ENCODE measurements around the gene RERG. TPM values are rescaled to one million over a fixed set of nuclear protein-coding genes. Genes with fewer than 3 reads are reported as not detected.

Gene RERG
- total RNA-seq, 1 donor = under 0.01 TPM

DNA sequence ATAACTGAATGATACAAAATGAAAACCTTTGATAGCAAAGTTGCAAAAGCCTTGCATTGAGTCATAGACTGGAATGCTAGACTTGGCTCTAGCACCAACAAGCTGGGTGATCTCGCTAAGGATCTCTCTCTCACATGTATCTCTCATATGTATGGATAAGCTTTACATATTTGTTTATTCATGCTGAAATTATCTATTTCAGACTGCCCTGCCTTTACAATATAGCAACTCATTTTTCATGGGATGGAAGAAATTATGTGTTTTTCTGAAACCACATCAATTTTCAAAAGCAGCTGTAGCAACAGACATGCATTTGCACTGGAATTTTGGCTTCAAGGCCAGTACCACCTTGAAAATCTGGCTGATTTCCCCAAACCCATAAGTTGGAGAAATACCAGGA, 11.4 kb downstream of the RERG start:
- H3K4me3 ChIP-seq (ENCODE audit: low read depth, low read length) = no peak overlapping the region
- peak; percentile 43 for DNase-seq (ENCODE audit: low read depth)
- TF ChIP-seq CTCF (IDR thresholded peaks at IDR 0.05; ENCODE audit: insufficient read depth, low read depth, low read length) = no peak

DNA sequence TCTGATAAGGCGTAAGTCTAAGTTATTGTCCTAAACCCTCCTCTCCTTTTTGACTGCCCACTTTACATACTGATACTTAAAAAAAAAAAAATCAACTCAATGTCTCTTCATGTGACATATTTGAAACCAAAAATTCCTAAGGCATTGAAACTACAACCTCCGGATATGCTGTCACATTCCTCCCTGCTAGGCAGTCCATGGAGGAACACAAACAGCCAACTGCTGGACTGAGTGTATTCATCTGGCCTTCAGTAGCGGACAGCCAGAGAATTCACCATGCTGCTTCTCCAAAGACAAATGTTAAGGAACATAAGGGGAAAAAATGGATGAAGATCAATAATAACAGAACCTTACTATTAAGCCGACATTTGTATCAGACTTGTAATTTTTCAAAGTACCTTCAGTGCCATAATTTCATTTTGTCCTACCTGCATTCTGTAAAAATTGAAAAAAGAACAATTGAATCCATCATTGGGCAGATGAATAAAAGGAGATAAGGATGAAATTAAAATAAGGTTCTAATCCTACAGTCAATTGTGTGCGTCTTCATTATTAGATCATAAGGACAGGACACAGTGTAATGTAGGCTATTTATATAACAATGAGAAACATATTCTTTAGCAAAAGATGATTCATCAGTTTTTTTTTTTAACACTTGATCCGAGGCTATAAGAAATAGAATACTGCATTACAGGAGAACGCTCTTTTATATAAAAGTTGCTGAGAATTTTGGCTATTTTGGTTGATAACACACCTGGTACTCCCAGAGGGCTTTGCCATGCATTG, 12.2 kb downstream of the RERG start:
- no peak for DNase-seq (ENCODE audit: low read depth)
- H3K4me3 ChIP-seq (ENCODE audit: low read depth, low read length) = no peak overlapping the region
- no peak for TF ChIP-seq CTCF (IDR thresholded peaks at IDR 0.05; ENCODE audit: insufficient read depth, low read depth, low read length)

DNA sequence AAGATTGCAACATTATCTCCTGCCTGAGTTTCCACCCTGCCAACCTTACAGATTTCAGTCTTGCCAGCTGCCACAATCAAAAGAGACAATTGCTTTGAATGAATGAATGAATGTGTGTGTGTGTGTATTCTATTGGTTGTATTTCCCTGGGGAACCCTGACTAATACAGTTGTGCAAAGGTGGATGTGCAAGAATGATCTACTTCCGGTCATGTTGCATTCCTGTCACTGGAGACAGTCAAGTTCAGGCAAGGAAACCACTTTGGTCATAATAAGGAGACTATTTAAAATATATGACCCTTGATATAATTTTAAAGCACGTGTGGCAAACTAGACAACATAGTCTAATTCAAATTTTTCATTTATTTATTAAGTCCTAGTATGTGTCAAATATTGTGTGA, 13.1 kb downstream of the RERG start:
- TF ChIP-seq CTCF (IDR thresholded peaks at IDR 0.05; ENCODE audit: insufficient read depth, low read depth, low read length) = peak; percentile 43
- no peak for DNase-seq (ENCODE audit: low read depth)

DNA sequence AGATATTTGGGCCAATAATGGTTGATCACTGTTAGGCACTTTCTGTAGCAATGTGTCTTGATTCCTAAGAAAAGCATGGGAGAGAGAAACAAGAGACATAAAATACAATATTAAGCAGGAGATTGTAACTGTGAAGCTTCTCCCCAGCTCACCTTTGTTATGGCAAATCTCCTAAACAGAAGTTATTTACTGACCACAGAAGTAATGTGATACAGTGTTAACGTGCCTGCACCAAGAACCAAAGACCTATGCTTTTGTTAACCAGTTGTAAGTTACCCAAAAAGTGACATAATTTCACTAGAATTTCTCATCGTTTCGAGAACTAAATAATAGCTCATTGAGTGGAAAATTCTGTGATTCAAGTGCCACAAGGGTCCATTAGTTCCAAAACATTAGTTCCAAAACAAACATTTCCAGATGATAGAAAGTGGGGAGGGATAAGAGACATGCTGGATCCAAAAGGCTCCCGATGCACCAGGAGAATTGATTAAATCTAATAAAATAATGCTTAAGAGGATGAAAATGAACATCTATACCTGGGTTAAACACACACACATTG, 14.3 kb downstream of the RERG start:
- DNase-seq (ENCODE audit: low read depth) = no peak
- H3K4me3 ChIP-seq (ENCODE audit: low read depth, low read length) = no peak overlapping the region
- TF ChIP-seq CTCF (IDR thresholded peaks at IDR 0.05; ENCODE audit: insufficient read depth, low read depth, low read length) = no peak

More for the DNA sequence above, 13.1 kb downstream of the RERG start:
- H3K4me3 ChIP-seq (ENCODE audit: low read depth, low read length) = no peak overlapping the region

DNA sequence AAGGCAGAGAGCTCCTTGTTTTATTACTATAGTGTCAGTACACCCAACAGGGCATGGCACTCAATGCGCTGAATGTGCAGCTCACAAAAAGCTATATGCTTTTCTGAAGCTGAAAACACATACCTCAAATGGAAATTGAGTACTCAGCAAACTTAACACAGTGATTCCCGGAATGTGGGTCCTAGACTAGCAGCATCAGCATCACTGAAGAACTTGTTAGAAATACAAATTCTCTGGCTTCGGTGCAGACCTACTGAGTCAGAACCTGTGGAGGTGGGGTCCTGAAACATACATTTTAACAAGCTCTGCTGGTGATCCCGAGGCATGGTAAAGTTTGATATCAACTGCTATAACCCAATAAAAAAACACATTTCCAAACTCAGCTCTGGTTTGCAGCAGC, 14.9 kb downstream of the RERG start:
- TF ChIP-seq CTCF (IDR thresholded peaks at IDR 0.05; ENCODE audit: insufficient read depth, low read depth, low read length) = no peak

DNA sequence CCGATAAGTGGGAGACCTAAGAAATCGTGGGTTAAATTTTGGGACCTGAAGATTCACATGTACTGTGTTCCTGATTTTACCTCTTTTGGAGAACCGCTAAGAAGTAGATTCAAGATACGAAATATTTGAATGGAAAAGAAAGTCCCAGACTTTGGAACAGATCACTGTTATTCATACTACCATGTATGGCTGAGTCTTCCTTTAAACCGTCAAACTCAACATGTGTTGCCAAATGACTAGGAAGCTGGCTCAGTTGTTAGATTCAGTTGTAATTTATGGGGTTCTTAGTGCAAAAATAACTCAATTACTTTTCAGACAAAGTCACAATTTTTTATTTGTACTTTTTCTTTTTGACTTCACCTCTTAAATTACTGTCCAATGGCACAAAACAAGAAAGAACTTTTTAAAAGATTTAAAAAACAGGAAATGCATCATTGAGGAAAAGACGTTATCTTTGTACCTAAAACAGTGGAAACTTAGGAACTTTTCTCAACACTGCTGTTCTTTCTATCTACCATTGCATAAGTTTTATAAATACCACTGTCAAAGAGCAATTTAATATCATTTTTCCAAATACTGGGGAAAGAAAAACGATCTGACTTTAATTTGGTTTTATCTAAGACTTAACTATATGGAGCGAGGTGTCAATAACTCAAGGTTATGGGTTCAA, 15.7 kb downstream of the RERG start:
- DNase-seq (ENCODE audit: low read depth) = peak; percentile 47
- no peak for TF ChIP-seq CTCF (IDR thresholded peaks at IDR 0.05; ENCODE audit: insufficient read depth, low read depth, low read length)
- no peak overlapping the region for H3K4me3 ChIP-seq (ENCODE audit: low read depth, low read length)

More for the DNA sequence above, 14.9 kb downstream of the RERG start:
- no peak overlapping the region for H3K4me3 ChIP-seq (ENCODE audit: low read depth, low read length)
- DNase-seq (ENCODE audit: low read depth) = no peak
